H1 (cell line): Measurements from ENCODE around the gene MOB1B. TPM values are rescaled to one million over a fixed set of nuclear protein-coding genes. Genes with fewer than 3 reads are reported as not detected.

Experiments
- ATF2 ChIP-seq: IDR thresholded peaks from 2 replicates; pipeline ENCODE4 v1.6.1; 2012; ENCODE audit warnings: low read length, inconsistent platforms
- CBX8 ChIP-seq: fragments of 300-800, 300-1000 bp; sonication (generic); IDR thresholded peaks from 2 replicates; pipeline ENCODE4 v1.7.1; 2016; ENCODE audit warnings: low read depth, low read length, borderline replicate concordance
- CHD7 ChIP-seq: fragments of 300-600 bp; sonication (generic); IDR thresholded peaks from 2 replicates; pipeline ENCODE4 v1.7.1; 2012; ENCODE audit warnings: low read length, moderate library complexity, mild to moderate bottlenecking, inconsistent platforms; ENCODE audit not compliant: insufficient replicate concordance
- EGR1 ChIP-seq: IDR thresholded peaks from 2 replicates; pipeline ENCODE4 v1.6.1; 2011; ENCODE audit warnings: low read depth, low read length, borderline replicate concordance
- FOSL1 ChIP-seq: IDR thresholded peaks from 2 replicates; pipeline ENCODE4 v1.6.1; 2011; ENCODE audit warnings: mild to moderate bottlenecking, low read depth, low read length, moderate library complexity; ENCODE audit not compliant: insufficient read depth
- JUND ChIP-seq: IDR thresholded peaks from 2 replicates; pipeline ENCODE4 v1.6.1; 2011; ENCODE audit warnings: mild to moderate bottlenecking, improper control_type of control experiment, low read length
- NANOG ChIP-seq: IDR thresholded peaks from 2 replicates; pipeline ENCODE4 v1.6.1; 2011; ENCODE audit warnings: low read length, low read depth, mild to moderate bottlenecking, inconsistent platforms; ENCODE audit not compliant: insufficient read depth, poor library complexity, severe bottlenecking
- RFX5 ChIP-seq: IDR thresholded peaks from 2 replicates; pipeline ENCODE4 v1.6.1; 2011; ENCODE audit warnings: low read depth, low read length, improper control_type of control experiment, borderline replicate concordance
- SIN3A ChIP-seq, 2 experiments: IDR thresholded peaks in 1 of 2; conservative IDR thresholded peaks in 1 of 2; 2 replicates each; pipeline ENCODE4 v1.6.1; 2011 to 2012; ENCODE audit warnings: low read length in 2 of 2, improper control_type of control experiment in 1 of 2, low read depth in 1 of 2, mild to moderate bottlenecking in 1 of 2
- SP1 ChIP-seq: IDR thresholded peaks from 2 replicates; pipeline ENCODE4 v1.6.1; 2011; ENCODE audit warnings: low read depth, low read length
- polyA plus RNA-seq, 7 experiments: library from polyadenylated mRNA; depleted of rRNA in 3 of 7; stranded (reverse) in 5 of 7; unstranded in 2 of 7; fragments of >200 nt in 5 of 7; fragments of 200-250 nt in 2 of 7; gene quantifications; 1 replicate in 5 of 7; 2 replicates in 1 of 7; 4 replicates in 1 of 7; pipeline versions ENCODE4 v1.2.1 to v1.2.3, GENCODE V29; 2011 to 2013; ENCODE audit warnings: missing spikeins in 2 of 7, mixed read lengths in 2 of 7
- total RNA-seq: library from RNA; stranded (reverse); fragmentation: NEBNext Ultra II Directional; extraction: Animal tissue kit (Norgen Biotek cat#: 25700); gene quantifications from 2 replicates; pipeline ENCODE4 v1.2.1, GENCODE V29; 2021

MOB1B gene
- total and polyA plus RNA-seq, 2 of the 8 experiments (the other 6 are each of a cell fraction or from before 2014, with no cell fraction given): 3.8 to 33.5 TPM

GRCh38 chr4:71020611-71021010 lies 118.4 kb downstream of the MOB1B start (continued):
- TF ChIP-seq CHD7: no peak
- TF ChIP-seq SP1: no peak
- no peak for TF ChIP-seq FOSL1
- no peak for TF ChIP-seq EGR1
- no peak for TF ChIP-seq RFX5
- no peak for TF ChIP-seq NANOG
- no peak for TF ChIP-seq CBX8
- TF ChIP-seq ATF2: no peak
- TF ChIP-seq JUND: no peak
- no peak for TF ChIP-seq SIN3A (conservative IDR thresholded peaks at IDR 0.05 in 1 of 2, IDR thresholded peaks at IDR 0.05 in 1 of 2; ENCODE audit: low read depth in 1 of 2, low read length in 2 of 2)
